HepG2 (cell line): ENCODE results near the gene HLF. TPM values are rescaled to one million over a fixed set of nuclear protein-coding genes. Genes with fewer than 3 reads are reported as not detected.
A peak's percentile ranks its signal among the peaks of the same experiment; 100 is the strongest.

Experiments used
- ATAC-seq: fragments of 200-7000 bp; cut with Tn5 transposase; 3 replicates; pipeline ENCODE4 v1.9.1; 2020; ENCODE audit warnings: mild to moderate bottlenecking, moderate library complexity
- BruUV-seq: library from RNA; stranded (reverse); fragments of 400-500 nt; replicated peaks from 2 replicates; lab custom pipeline; 2021; lab: Mats Ljungman, UMichigan
- CTCF ChIA-PET: fragments of 300-600 bp; formaldehyde crosslinking; extraction: SDS; loops from one replicate; lab custom pipeline; 2021; ENCODE audit warnings: low total read pairs, inconsistent platforms, low intra/inter-chr PET ratio; lab: Yijun Ruan, JAX
- POLR2A ChIA-PET: fragments of 350-600 bp; sonication (Branson Sonifier 250); formaldehyde crosslinking; loops from one replicate; lab custom pipeline; 2020; ENCODE audit warnings: antibody characterized with exemption, inconsistent platforms; lab: Yijun Ruan, JAX
- DNase-seq: peaks from one replicate; pipeline ENCODE4 v3.0.0-alpha.2; 2015; ENCODE audit warnings: low spot score
- FAIRE-seq: peaks from 3 replicates; lab custom pipeline; 2011; peaks lifted over from hg19 to GRCh38; lab: Jason Lieb, UNC
- H2AFZ ChIP-seq: one replicate; pipeline ENCODE4 v1.6.1; 2011; ENCODE audit warnings: low read length, inconsistent platforms
- H3K27ac ChIP-seq: fragments of 300-600 bp; 3 replicates; pipeline ENCODE4 v1.8.0; 2011; ENCODE audit warnings: mixed run types, mild to moderate bottlenecking, mixed read lengths, low read length, inconsistent platforms; ENCODE audit not compliant: insufficient read depth; ENCODE audit errors: extremely low read length
- H3K27me3 ChIP-seq, 2 experiments: fragments of 200-600 bp in 1 of 2; 2 replicates in 1 of 2; 3 replicates in 1 of 2; pipeline versions ENCODE4 v1.6.0 to v1.8.0; 2011; ENCODE audit warnings: low read length in 2 of 2, mild to moderate bottlenecking in 2 of 2, moderate library complexity in 2 of 2, inconsistent platforms in 1 of 2; ENCODE audit not compliant: insufficient read depth in 2 of 2, control insufficient read depth in 1 of 2
- H3K36me3 ChIP-seq, 2 experiments: fragments of 200-600 bp in 1 of 2; replicated peaks in 1 of 2; 2 replicates in 1 of 2; 3 replicates in 1 of 2; pipeline versions ENCODE4 v1.5.1 to v1.8.0; 2011; ENCODE audit warnings: low read length in 2 of 2, inconsistent platforms in 1 of 2; ENCODE audit not compliant: insufficient read depth in 2 of 2, control insufficient read depth in 1 of 2
- H3K4me1 ChIP-seq: 2 replicates; pipeline ENCODE4 v1.5.1; 2012; ENCODE audit warnings: low read length, inconsistent platforms; ENCODE audit not compliant: insufficient read depth
- H3K4me2 ChIP-seq: 2 replicates; pipeline ENCODE4 v1.6.0; 2011; ENCODE audit warnings: low read depth, low read length, inconsistent platforms
- H3K4me3 ChIP-seq, 3 experiments: fragments of 200-600 bp in 1 of 3; sonication (generic), shearing (Covaris generic) in 1 of 3; replicated peaks in 1 of 3; 2 replicates each; pipeline ENCODE4 v1.5.1; 2011 to 2016; ENCODE audit warnings: low read length in 3 of 3, inconsistent platforms in 2 of 3, low read depth in 2 of 3, mild to moderate bottlenecking in 2 of 3, control low read depth in 1 of 3, mixed read lengths in 1 of 3; ENCODE audit not compliant: insufficient read depth in 1 of 3
- H3K79me2 ChIP-seq: one replicate; pipeline ENCODE4 v1.6.1; 2011; ENCODE audit warnings: low read length, inconsistent platforms; ENCODE audit not compliant: insufficient read depth
- H3K9ac ChIP-seq: 2 replicates; pipeline ENCODE4 v1.6.0; 2011; ENCODE audit warnings: mild to moderate bottlenecking, low read depth, low read length, inconsistent platforms; ENCODE audit not compliant: insufficient read depth
- H3K9me3 ChIP-seq: 2 replicates; pipeline ENCODE4 v1.5.1; 2012; ENCODE audit warnings: mild to moderate bottlenecking, low read length
- H4K20me1 ChIP-seq: 2 replicates; pipeline ENCODE4 v1.6.0; 2011; ENCODE audit warnings: inconsistent platforms, mild to moderate bottlenecking, low read length, moderate library complexity; ENCODE audit not compliant: insufficient read depth
- AHR ChIP-seq: IDR thresholded peaks from 2 replicates; pipeline ENCODE4 v1.6.1; 2018; ENCODE audit warnings: missing genetic modification reagents, missing compliant biosample characterization
- MNT ChIP-seq: fragments of 450-650 bp; IDR thresholded peaks from 2 replicates; pipeline ENCODE4 v1.6.1; 2016
- MYPOP ChIP-seq: sonication (generic); formaldehyde crosslinking; IDR thresholded peaks from 2 replicates; pipeline ENCODE4 v1.8.1; 2023; ENCODE audit warnings: mild to moderate bottlenecking, moderate library complexity, missing genetic modification reagents
- TEAD3 ChIP-seq: optimal IDR thresholded peaks from 2 replicates; pipeline ENCODE3; 2016; ENCODE audit warnings: borderline replicate concordance
- ZNF7 ChIP-seq: IDR thresholded peaks from 2 replicates; pipeline ENCODE4 v1.6.1; 2016; ENCODE audit warnings: missing biosample characterization, missing genetic modification reagents
- WGBS: methylation state at CpG from one replicate; pipeline ENCODE4 v1.1.6; 2017; ENCODE audit warnings: low lambda C conversion rate; 5-methylcytosine and 5-hydroxymethylcytosine counted together
- in situ Hi-C: cut with HindIII; loops from 2 replicates; pipeline ENCODE4 v1.10.0; 2017; ENCODE audit warnings: low pct_unique_long_range_greater_than_20kb; ENCODE audit not compliant: extremely low pct_ligation_motif_present
- intact Hi-C: fragments of 100-400 bp; cut with micrococcal nuclease; formaldehyde crosslinking; loops from one replicate; pipeline ENCODE4 v1.10.0; 2022; ENCODE audit not compliant: unreplicated experiment
- polyA plus RNA-seq, 8 experiments: library from polyadenylated mRNA; depleted of rRNA in 3 of 8; stranded (reverse) in 7 of 8; unstranded in 1 of 8; fragments of >200 nt; fragmentation: Illumina TruSeq in 4 of 8; extraction: Trizol in 4 of 8; gene quantifications; 2 replicates each; pipeline versions ENCODE4 v1.2.1 to v1.2.3, GENCODE V29; 2011 to 2016; ENCODE audit warnings: low read depth in 4 of 8, missing spikeins in 1 of 8, mixed read lengths in 1 of 8; ENCODE audit not compliant: insufficient read depth in 1 of 8
- total RNA-seq, 5 experiments: library from RNA; depleted of rRNA; stranded (reverse); fragments of >200 nt; fragmentation: Illumina TruSeq; extraction: Trizol; gene quantifications; 2 replicates each; pipeline ENCODE4 v1.2.3, GENCODE V29; 2016; ENCODE audit warnings: low read depth in 1 of 5

HLF gene
- total and polyA plus RNA-seq, 2 of the 13 experiments (the other 11 are each of a cell fraction or from before 2014, with no cell fraction given): 202 to 346 TPM

DNA sequence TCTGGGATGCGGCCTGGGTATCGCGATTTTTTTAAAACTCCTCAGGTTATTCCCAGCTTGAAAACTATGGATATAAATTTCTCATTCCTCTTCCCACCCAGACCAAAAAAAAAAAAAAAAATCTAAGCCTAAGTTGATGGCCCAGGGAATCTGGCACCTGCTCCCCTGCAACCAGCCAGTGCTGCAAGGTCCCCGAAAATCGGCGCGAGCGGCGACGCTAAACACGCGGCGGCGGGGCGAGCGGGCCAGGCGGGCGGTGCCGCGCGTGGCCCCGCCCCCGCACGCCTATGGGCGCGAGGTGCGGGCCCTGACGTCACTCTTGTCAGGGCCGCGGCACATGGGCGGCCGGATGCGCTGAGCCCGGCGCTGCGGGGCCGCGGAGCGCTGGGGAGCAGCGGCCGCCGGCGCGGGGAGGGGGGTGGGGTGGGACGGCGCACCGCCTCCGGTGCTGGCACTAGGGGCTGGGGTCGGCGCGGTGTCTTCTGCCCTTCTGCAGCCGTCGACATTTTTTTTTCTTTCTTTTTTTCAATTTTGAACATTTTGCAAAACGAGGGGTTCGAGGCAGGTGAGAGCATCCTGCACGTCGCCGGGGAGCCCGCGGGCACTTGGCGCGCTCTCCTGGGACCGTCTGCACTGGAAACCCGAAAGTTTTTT lies at the start of gene HLF (continued):
- TF ChIP-seq TEAD3 (CRISPR knock-in tag) (no peak), MYPOP (CRISPR knock-in tag) (peak; percentile 70; the same call in 1 of the 2 replicates), AHR (CRISPR knock-in tag) (no peak)

DNA sequence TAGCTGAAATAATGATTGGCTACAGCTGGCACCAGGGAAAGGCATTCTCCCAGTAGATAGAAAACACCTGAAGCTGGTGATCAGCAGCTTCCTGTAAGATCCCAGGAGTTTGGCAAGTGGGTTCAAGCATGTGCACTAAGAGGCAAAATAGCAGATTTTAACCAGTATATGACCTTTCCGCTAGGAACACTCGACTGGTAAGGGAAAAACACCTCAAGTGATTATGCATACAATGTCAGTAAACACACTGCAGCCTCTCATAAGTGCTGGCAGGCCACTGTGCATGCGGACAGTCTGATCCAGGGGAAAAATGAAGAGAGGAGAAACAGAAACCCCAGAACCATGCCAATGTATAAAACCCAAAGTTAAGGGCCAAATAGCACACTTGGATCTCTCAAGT lies 49.0 kb upstream of the HLF start:
- Histone ChIP-seq H3K27me3 (no peaks in the 10 kb centered on the region; a peak in 2 of 5 replicates), H3K9me3 (no peaks in the 10 kb centered on the region), H3K4me2 (no peak overlapping the region), H2AFZ (no peak overlapping the region), H4K20me1 (no peaks in the 10 kb centered on the region), H3K9ac (no peak overlapping the region), H3K79me2 (no peaks in the 10 kb centered on the region), H3K27ac (no peak overlapping the region), H3K4me3 (no peak overlapping the region), H3K36me3 (no peaks in the 10 kb centered on the region), H3K4me1 (peaks cover 22% of the 10 kb centered on the region)
- FAIRE-seq (no peak), ATAC-seq (no peak), DNase-seq (no peak)
- 64% methylated on average over 3 of the region's 3 CpGs for WGBS
- intact Hi-C loops: no loop called here
- CTCF ChIA-PET: no interaction called here
- TF ChIP-seq MNT (no peak), ZNF7 (CRISPR knock-in tag) (peak; percentile 90)
- POLR2A ChIA-PET: no interaction called here
- in situ Hi-C loops: no loop called here
- no TSS peak for BruUV-seq
